Measurements from ENCODE around the gene HHLA2.

Gene HHLA2

GRCh38 chr3:108403198-108403597, 106.8 kb downstream of the HHLA2 start:
- no peak for DNase-seq (ENCODE audit: insufficient read length)
- no peak for FAIRE-seq
- no peak for TF ChIP-seq TAF1 (IDR thresholded peaks at IDR 0.05; ENCODE audit: borderline replicate concordance, low read depth, low read length)
- no peak for TF ChIP-seq POLR2A (IDR thresholded peaks at IDR 0.05; ENCODE audit: low read depth, low read length)
- TF ChIP-seq POLR2AphosphoS5 (IDR thresholded peaks at IDR 0.05; ENCODE audit: low read depth, low read length) = no peak

- no peak for TF ChIP-seq POLR2A (IDR thresholded peaks at IDR 0.05; ENCODE audit: low read depth, low read length)
- no peak for TF ChIP-seq TAF1 (IDR thresholded peaks at IDR 0.05; ENCODE audit: borderline replicate concordance, low read depth, low read length)
- no peak for TF ChIP-seq POLR2AphosphoS5 (IDR thresholded peaks at IDR 0.05; ENCODE audit: low read depth, low read length)
- DNase-seq (ENCODE audit: insufficient read length) (no peak), FAIRE-seq (no peak)
These were observed 107.5 kb downstream of the HHLA2 start for GRCh38 chr3:108403686-108404345.

GRCh38 chr3:108404368-108404767, 108.0 kb downstream of the HHLA2 start:
- no peak for TF ChIP-seq POLR2AphosphoS5 (IDR thresholded peaks at IDR 0.05; ENCODE audit: low read depth, low read length)
- no peak for TF ChIP-seq POLR2A (IDR thresholded peaks at IDR 0.05; ENCODE audit: low read depth, low read length)
- no peak for TF ChIP-seq TAF1 (IDR thresholded peaks at IDR 0.05; ENCODE audit: borderline replicate concordance, low read depth, low read length)
- no peak for FAIRE-seq
- no peak for DNase-seq (ENCODE audit: insufficient read length)

GRCh38 chr3:108406063-108406660, 109.8 kb downstream of the HHLA2 start:
- no peak for FAIRE-seq
- no peak for DNase-seq (ENCODE audit: insufficient read length)
- TF ChIP-seq POLR2AphosphoS5 (IDR thresholded peaks at IDR 0.05; ENCODE audit: low read depth, low read length) (no peak), TAF1 (IDR thresholded peaks at IDR 0.05; ENCODE audit: borderline replicate concordance, low read depth, low read length) (no peak), POLR2A (IDR thresholded peaks at IDR 0.05; ENCODE audit: low read depth, low read length) (no peak)

- peak; percentile 73 for FAIRE-seq
These were observed 110.4 kb downstream of the HHLA2 start for GRCh38 chr3:108406661-108407206.

GRCh38 chr3:108407886-108408285, 111.5 kb downstream of the HHLA2 start:
- FAIRE-seq (no peak), DNase-seq (ENCODE audit: insufficient read length) (no peak)
- no peak for TF ChIP-seq POLR2AphosphoS5 (IDR thresholded peaks at IDR 0.05; ENCODE audit: low read depth, low read length)
- no peak for TF ChIP-seq TAF1 (IDR thresholded peaks at IDR 0.05; ENCODE audit: borderline replicate concordance, low read depth, low read length)
- TF ChIP-seq POLR2A (IDR thresholded peaks at IDR 0.05; ENCODE audit: low read depth, low read length) = no peak

More at GRCh38 chr3:108406661-108407206, 110.4 kb downstream of the HHLA2 start:
- no peak for TF ChIP-seq TAF1 (IDR thresholded peaks at IDR 0.05; ENCODE audit: borderline replicate concordance, low read depth, low read length)
- TF ChIP-seq POLR2A (IDR thresholded peaks at IDR 0.05; ENCODE audit: low read depth, low read length) = no peak
- no peak for TF ChIP-seq POLR2AphosphoS5 (IDR thresholded peaks at IDR 0.05; ENCODE audit: low read depth, low read length)
- no peak for DNase-seq (ENCODE audit: insufficient read length)

- no peak for TF ChIP-seq TAF1 (IDR thresholded peaks at IDR 0.05; ENCODE audit: borderline replicate concordance, low read depth, low read length)
- TF ChIP-seq POLR2AphosphoS5 (IDR thresholded peaks at IDR 0.05; ENCODE audit: low read depth, low read length) = no peak
- no peak for TF ChIP-seq POLR2A (IDR thresholded peaks at IDR 0.05; ENCODE audit: low read depth, low read length)
- no peak for FAIRE-seq
- DNase-seq (ENCODE audit: insufficient read length) = no peak
These were observed 112.8 kb downstream of the HHLA2 start for GRCh38 chr3:108408883-108409799.

- FAIRE-seq (no peak), DNase-seq (ENCODE audit: insufficient read length) (no peak)
- no peak for TF ChIP-seq POLR2AphosphoS5 (IDR thresholded peaks at IDR 0.05; ENCODE audit: low read depth, low read length)
- TF ChIP-seq POLR2A (IDR thresholded peaks at IDR 0.05; ENCODE audit: low read depth, low read length) = no peak
- no peak for TF ChIP-seq TAF1 (IDR thresholded peaks at IDR 0.05; ENCODE audit: borderline replicate concordance, low read depth, low read length)
These were observed 113.4 kb downstream of the HHLA2 start for GRCh38 chr3:108409800-108410178.

GRCh38 chr3:108410531-108410984, 114.2 kb downstream of the HHLA2 start:
- no peak for FAIRE-seq
- no peak for DNase-seq (ENCODE audit: insufficient read length)

GRCh38 chr3:108412121-108412750, 115.9 kb downstream of the HHLA2 start:
- TF ChIP-seq TAF1 (IDR thresholded peaks at IDR 0.05; ENCODE audit: borderline replicate concordance, low read depth, low read length) = no peak
- no peak for TF ChIP-seq POLR2AphosphoS5 (IDR thresholded peaks at IDR 0.05; ENCODE audit: low read depth, low read length)
- TF ChIP-seq POLR2A (IDR thresholded peaks at IDR 0.05; ENCODE audit: low read depth, low read length) = no peak
- no peak for FAIRE-seq
- no peak for DNase-seq (ENCODE audit: insufficient read length)

More at GRCh38 chr3:108410531-108410984, 114.2 kb downstream of the HHLA2 start:
- no peak for TF ChIP-seq POLR2AphosphoS5 (IDR thresholded peaks at IDR 0.05; ENCODE audit: low read depth, low read length)

- TF ChIP-seq TAF1 (IDR thresholded peaks at IDR 0.05; ENCODE audit: borderline replicate concordance, low read depth, low read length) (no peak), POLR2A (IDR thresholded peaks at IDR 0.05; ENCODE audit: low read depth, low read length) (no peak), POLR2AphosphoS5 (IDR thresholded peaks at IDR 0.05; ENCODE audit: low read depth, low read length) (no peak)
- FAIRE-seq (no peak), DNase-seq (ENCODE audit: insufficient read length) (no peak)
These were observed 117.7 kb downstream of the HHLA2 start for GRCh38 chr3:108414007-108414406.

Data from GM12892 (cell line).